ENCODE measurements around the gene CD69. TPM values are rescaled to one million over a fixed set of nuclear protein-coding genes. Genes with fewer than 3 reads are reported as not detected.

CD69 gene
- total RNA-seq, 1 experiment from 2014 or later: not detected

GRCh38 chr12:9731797-9732196 lies 28.9 kb downstream of the CD69 start:
- H3K79me2 ChIP-seq (ENCODE audit: low read depth): no peaks in the 10 kb centered on the region
- peaks cover 8% of the 10 kb centered on the region; the same call in 1 of the 2 replicates for H3K4me1 ChIP-seq (replicated peaks; ENCODE audit: insufficient read depth)
- H3K27ac ChIP-seq: no peak overlapping the region
- no peak for DNase-seq
- no peak overlapping the region for H3K4me3 ChIP-seq
- no peaks in the 10 kb centered on the region for H3F3A ChIP-seq (ENCODE audit: insufficient read depth, low read depth)
- H3K4me2 ChIP-seq: no peak overlapping the region
- no peaks in the 10 kb centered on the region for H4K20me1 ChIP-seq (ENCODE audit: insufficient read depth)
- no peaks in the 10 kb centered on the region for H3K9me3 ChIP-seq (ENCODE audit: insufficient read depth, low read depth)
- BruUV-seq (replicated peaks): no TSS peak
- H3K9me2 ChIP-seq (ENCODE audit: insufficient read depth): no peaks in the 10 kb centered on the region
- CTCF ChIA-PET: no interaction called here
- no peaks in the 10 kb centered on the region for H3K36me3 ChIP-seq (ENCODE audit: low read depth)
- H3K27me3 ChIP-seq (ENCODE audit: insufficient read depth, low read depth): no peaks in the 10 kb centered on the region
- intact Hi-C loops (cut with micrococcal nuclease; ENCODE audit: unreplicated experiment): no loop called here
- POLR2A ChIA-PET (ENCODE audit: unreplicated experiment): no interaction called here
- no peak overlapping the region for H2AFZ ChIP-seq
- no peak for TF ChIP-seq CTCF (conservative IDR thresholded peaks at IDR 0.05)
- TF ChIP-seq EZH2 (IDR thresholded peaks at IDR 0.05; ENCODE audit: low read depth): no peak

GRCh38 chr12:9731393-9731792 lies 29.3 kb downstream of the CD69 start:
- ChIA-PET POLR2A (ENCODE audit: unreplicated experiment) (no interaction called here), CTCF (interaction anchor here (0.6 kb wide), 1 partner anchor 279 kb away, joined by 4 read pairs; no protein-coding TSS in a partner anchor)
- Histone ChIP-seq H3F3A (ENCODE audit: insufficient read depth, low read depth) (no peaks in the 10 kb centered on the region), H3K4me2 (no peak overlapping the region), H3K9me2 (ENCODE audit: insufficient read depth) (no peaks in the 10 kb centered on the region), H3K27me3 (ENCODE audit: insufficient read depth, low read depth) (no peaks in the 10 kb centered on the region), H4K20me1 (ENCODE audit: insufficient read depth) (no peaks in the 10 kb centered on the region), H3K4me3 (no peak overlapping the region), H3K36me3 (ENCODE audit: low read depth) (no peaks in the 10 kb centered on the region), H3K79me2 (ENCODE audit: low read depth) (no peaks in the 10 kb centered on the region), H3K9me3 (ENCODE audit: insufficient read depth, low read depth) (no peaks in the 10 kb centered on the region), H3K4me1 (replicated peaks; ENCODE audit: insufficient read depth) (peaks cover 8% of the 10 kb centered on the region; the same call in 1 of the 2 replicates), H3K27ac (no peak overlapping the region), H2AFZ (no peak overlapping the region)
- no peak for DNase-seq
- intact Hi-C loops (cut with micrococcal nuclease; ENCODE audit: unreplicated experiment): no loop called here
- TF ChIP-seq CTCF (conservative IDR thresholded peaks at IDR 0.05) (no peak), EZH2 (IDR thresholded peaks at IDR 0.05; ENCODE audit: low read depth) (no peak)
- BruUV-seq (replicated peaks): no TSS peak

GRCh38 chr12:9730591-9730990 lies 30.1 kb downstream of the CD69 start:
- Histone ChIP-seq H3K4me1 (replicated peaks; ENCODE audit: insufficient read depth) (peaks cover 8% of the 10 kb centered on the region; the same call in 1 of the 2 replicates), H3K9me3 (ENCODE audit: insufficient read depth, low read depth) (no peaks in the 10 kb centered on the region), H4K20me1 (ENCODE audit: insufficient read depth) (no peaks in the 10 kb centered on the region), H3K4me3 (no peak overlapping the region), H3K4me2 (no peak overlapping the region), H3K79me2 (ENCODE audit: low read depth) (no peaks in the 10 kb centered on the region), H3K27ac (no peak overlapping the region), H3K27me3 (ENCODE audit: insufficient read depth, low read depth) (no peaks in the 10 kb centered on the region), H3K36me3 (ENCODE audit: low read depth) (no peaks in the 10 kb centered on the region), H3K9me2 (ENCODE audit: insufficient read depth) (no peaks in the 10 kb centered on the region), H2AFZ (no peak overlapping the region), H3F3A (ENCODE audit: insufficient read depth, low read depth) (no peaks in the 10 kb centered on the region)
- no peak for DNase-seq
- POLR2A ChIA-PET (ENCODE audit: unreplicated experiment): interaction anchor here (0.6 kb wide), 1 partner anchor 68 kb away, joined by 4 read pairs; no protein-coding TSS in a partner anchor
- no TSS peak for BruUV-seq (replicated peaks)
- CTCF ChIA-PET: no interaction called here
- TF ChIP-seq CTCF (conservative IDR thresholded peaks at IDR 0.05) (no peak), EZH2 (IDR thresholded peaks at IDR 0.05; ENCODE audit: low read depth) (no peak)
- intact Hi-C loops (cut with micrococcal nuclease; ENCODE audit: unreplicated experiment): no loop called here
